HL-60 (cell line): ENCODE data around the gene EFCAB6.

ENCODE experiments used
- DNase-seq, 2 experiments: peaks; one replicate each; pipeline ENCODE4 v3.0.0-alpha.2; 2010 to 2020; ENCODE audit warnings: low read depth in 1 of 2, low spot score in 1 of 2
- H3K27ac ChIP-seq: fragments of 250-450 bp; sonication (Bioruptor Pico); replicated peaks from 2 replicates; pipeline ENCODE4 v1.5.1; 2020; ENCODE audit warnings: mild to moderate bottlenecking, moderate library complexity
- H3K27me3 ChIP-seq: fragments of 250-450 bp; sonication (Bioruptor Pico); 2 replicates; pipeline ENCODE4 v1.5.1; 2021; ENCODE audit warnings: mild to moderate bottlenecking, moderate library complexity; ENCODE audit not compliant: insufficient read depth, poor library complexity, severe bottlenecking
- H3K4me3 ChIP-seq: replicated peaks from 2 replicates; pipeline ENCODE4 v1.5.1; 2011; ENCODE audit warnings: mild to moderate bottlenecking, control low read depth, low read length; ENCODE audit not compliant: insufficient read depth
- GABPA ChIP-seq: IDR thresholded peaks from 2 replicates; pipeline ENCODE4 v1.6.1; 2012; ENCODE audit warnings: low read depth
- POLR2AphosphoS5 ChIP-seq: IDR thresholded peaks from 2 replicates; pipeline ENCODE4 v1.6.1; 2012; ENCODE audit warnings: low read depth
- REST ChIP-seq: IDR thresholded peaks from 2 replicates; pipeline ENCODE4 v1.6.1; 2012; ENCODE audit warnings: low read depth; ENCODE audit not compliant: insufficient replicate concordance
- SPI1 ChIP-seq: IDR thresholded peaks from 2 replicates; pipeline ENCODE4 v1.6.1; 2012; ENCODE audit warnings: low read depth, mild to moderate bottlenecking, borderline replicate concordance
- TF ChIP-seq, protein P1 (sequence below): IDR thresholded peaks from one replicate; pipeline ENCODE4 v1.5.1; 2011; ENCODE audit warnings: low read length, control low read depth, inconsistent platforms; ENCODE audit not compliant: insufficient read depth

Gene EFCAB6

GRCh38 chr22:43711681-43712080 lies 100.4 kb downstream of the EFCAB6 start:
- Histone ChIP-seq H3K4me3 (no peak overlapping the region), H3K27me3 (peaks cover 8% of the 10 kb centered on the region), H3K27ac (no peak overlapping the region)
- no peak for DNase-seq
- TF ChIP-seq POLR2AphosphoS5, result no peak
- TF ChIP-seq, protein P1, sequence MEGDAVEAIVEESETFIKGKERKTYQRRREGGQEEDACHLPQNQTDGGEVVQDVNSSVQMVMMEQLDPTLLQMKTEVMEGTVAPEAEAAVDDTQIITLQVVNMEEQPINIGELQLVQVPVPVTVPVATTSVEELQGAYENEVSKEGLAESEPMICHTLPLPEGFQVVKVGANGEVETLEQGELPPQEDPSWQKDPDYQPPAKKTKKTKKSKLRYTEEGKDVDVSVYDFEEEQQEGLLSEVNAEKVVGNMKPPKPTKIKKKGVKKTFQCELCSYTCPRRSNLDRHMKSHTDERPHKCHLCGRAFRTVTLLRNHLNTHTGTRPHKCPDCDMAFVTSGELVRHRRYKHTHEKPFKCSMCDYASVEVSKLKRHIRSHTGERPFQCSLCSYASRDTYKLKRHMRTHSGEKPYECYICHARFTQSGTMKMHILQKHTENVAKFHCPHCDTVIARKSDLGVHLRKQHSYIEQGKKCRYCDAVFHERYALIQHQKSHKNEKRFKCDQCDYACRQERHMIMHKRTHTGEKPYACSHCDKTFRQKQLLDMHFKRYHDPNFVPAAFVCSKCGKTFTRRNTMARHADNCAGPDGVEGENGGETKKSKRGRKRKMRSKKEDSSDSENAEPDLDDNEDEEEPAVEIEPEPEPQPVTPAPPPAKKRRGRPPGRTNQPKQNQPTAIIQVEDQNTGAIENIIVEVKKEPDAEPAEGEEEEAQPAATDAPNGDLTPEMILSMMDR, result no peak
- TF ChIP-seq GABPA, result no peak
- no peak for TF ChIP-seq SPI1
- TF ChIP-seq REST, result no peak

- no peak for DNase-seq
- TF ChIP-seq GABPA, result no peak
- TF ChIP-seq, protein P1, result no peak
- TF ChIP-seq POLR2AphosphoS5, result no peak
- TF ChIP-seq REST, result no peak
- no peak for TF ChIP-seq SPI1
- no peak overlapping the region for H3K4me3 ChIP-seq
- no peak overlapping the region for H3K27ac ChIP-seq
- H3K27me3 ChIP-seq, result peaks cover 6% of the 10 kb centered on the region
Measured at GRCh38 chr22:43707648-43708047, 104.5 kb downstream of the EFCAB6 start.

DNA sequence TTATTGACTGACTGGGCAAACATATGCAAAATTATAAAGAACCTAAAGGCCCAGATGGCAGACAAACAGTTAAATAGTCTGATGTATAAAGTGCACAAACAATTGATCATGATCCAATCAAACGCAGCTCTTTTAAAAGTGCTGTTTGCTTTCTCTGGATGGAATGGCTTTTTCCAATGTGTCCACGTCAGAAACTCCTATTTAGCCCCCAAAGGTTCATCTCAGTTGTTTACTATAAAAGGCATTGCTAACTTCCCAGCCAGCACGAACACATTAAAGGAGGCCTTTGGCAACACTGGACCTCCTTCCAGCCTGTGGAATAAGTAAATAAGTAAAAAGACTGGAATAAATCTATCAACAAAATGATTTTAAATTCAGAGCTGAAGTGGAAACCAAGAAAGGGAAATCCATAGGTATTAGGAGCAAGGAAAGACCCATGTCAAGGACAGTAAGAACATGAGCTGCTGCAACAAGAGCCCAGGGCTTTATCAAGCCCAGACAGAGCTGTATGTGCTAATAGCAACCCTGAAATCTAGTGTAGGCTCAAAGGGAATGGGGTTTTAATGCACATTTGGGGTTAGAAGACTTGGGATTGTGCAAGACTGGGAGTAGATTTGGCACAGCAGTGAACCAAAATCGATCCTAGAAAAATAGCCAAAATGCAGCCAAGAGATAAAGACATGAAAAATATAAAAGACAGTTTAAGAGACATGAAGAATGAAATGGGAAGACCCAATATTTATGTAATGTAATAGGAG lies 105.4 kb downstream of the EFCAB6 start:
- Histone ChIP-seq H3K4me3 (no peak overlapping the region), H3K27ac (no peak overlapping the region), H3K27me3 (peaks cover 2% of the 10 kb centered on the region)
- TF ChIP-seq REST (no peak), GABPA (no peak), POLR2AphosphoS5 (no peak), SPI1 (no peak)
- TF ChIP-seq, protein P1, result no peak
- DNase-seq, result no peak
